T1000 (cell line): ENCODE measurements around the gene MYH6.
A peak's percentile ranks its signal among the peaks of the same experiment; 100 is the strongest.

Source experiments
- DNase-seq: peaks from one replicate; lab custom pipeline; 2025; ENCODE audit warnings: mixed read lengths; lab: John Stamatoyannopoulos, UW

MYH6 gene

DNA sequence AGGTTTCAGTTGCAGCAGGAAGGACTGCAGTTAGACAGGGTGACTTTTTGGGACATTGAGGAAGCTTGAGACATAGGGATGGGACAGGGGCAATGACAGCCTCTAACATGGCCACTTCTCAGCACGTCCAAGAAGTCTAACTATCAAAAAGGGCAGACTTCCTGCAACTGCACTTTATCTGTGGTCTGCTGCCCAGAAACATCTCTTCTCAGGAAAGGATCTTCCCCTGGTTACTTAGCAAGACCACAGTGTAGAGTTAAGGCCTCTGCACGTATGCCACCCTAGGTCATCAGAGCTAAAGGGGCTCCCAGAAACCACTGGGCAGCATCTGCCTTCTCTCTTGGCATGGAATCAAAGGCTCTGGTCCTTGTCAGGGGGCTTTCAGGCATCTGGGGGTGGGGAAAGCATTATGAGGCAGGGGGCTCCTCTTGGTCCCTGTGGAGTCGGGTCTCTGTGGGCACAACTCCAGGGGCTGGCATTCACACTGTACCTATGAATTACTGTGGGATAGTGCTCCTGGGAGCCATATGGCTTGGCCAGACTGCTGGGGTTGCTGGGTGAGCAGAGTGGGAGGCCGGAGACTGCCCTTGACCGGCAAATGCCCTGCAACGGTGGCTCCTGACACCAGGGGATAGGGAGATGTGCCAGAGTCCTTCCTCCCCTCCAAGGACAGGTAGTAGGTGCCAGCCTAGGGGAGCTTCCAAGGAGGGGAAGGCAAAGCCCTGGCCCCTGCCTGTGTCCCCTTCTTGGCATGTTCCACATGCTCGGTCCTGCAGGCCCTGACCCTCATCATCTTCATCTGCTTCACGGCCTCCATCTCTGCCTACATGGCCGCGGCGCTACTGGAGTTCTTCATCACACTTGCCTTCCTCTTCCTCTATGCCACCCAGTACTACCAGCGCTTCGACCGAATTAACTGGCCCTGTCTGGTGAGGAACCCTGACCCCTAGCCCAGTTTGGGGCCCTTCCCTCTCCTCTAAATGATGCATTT, 30.2 kb downstream of the MYH6 start:
- DNase-seq, result no peak

DNA sequence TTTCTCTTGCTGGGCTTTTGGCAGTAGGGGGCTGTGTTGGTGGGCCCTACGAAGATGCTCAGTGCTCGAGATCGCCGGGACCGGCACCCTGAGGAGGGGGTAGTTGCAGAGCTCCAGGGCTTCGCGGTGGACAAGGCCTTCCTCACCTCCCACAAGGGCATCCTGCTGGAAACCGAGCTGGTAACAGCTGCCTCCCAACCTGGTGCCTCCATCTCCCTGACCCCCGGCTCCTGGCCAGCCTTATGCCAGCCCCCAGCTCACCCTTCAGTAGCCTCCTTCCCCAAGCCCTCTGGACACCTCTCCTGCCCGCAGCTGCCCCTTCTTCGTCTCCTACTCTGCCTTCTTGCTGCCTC, 30.9 kb downstream of the MYH6 start:
- no peak for DNase-seq

DNA sequence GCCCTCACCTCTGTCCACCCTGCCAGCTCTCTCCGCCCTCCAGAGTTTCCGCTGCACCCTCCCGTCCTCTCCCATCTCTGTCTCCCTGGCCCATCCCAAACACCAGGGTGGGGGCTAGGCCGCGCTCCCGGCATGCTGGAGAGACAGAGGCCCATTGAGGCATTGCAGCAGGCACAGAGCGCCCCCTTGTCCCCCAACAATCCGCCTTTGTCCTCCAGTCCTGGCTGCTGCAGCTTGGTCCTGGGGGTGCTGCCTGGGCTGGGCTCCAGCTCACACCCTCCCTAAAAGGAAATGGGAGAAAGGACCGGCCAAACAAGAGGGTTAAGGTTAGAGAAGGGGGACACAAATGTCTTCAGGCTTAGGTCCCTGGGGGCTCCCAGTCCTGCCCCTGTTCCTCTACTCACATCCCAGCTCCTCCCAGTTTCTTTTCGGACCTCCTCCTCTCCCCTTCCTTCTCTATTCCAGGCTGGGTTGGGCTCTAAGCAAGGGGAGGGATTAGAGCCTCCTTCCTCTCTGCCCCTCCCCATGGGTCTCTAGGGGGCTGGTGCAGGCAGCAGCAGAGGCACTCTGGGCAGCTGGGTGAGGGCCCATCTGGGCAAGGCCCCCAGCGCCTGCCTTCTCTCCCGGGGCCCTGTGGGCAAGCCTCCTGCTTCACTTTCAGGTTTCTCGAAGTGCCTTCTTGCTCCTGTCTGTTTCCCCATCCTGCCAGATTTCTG, 31.4 kb downstream of the MYH6 start, which contains the start of gene CMTM5:
CMTM5 (plus strand) TSS at position 565 of the 716 bp plus-strand sequence. CDS start 206 bp downstream, outside the sequence.
- DNase-seq, result no peak

DNA sequence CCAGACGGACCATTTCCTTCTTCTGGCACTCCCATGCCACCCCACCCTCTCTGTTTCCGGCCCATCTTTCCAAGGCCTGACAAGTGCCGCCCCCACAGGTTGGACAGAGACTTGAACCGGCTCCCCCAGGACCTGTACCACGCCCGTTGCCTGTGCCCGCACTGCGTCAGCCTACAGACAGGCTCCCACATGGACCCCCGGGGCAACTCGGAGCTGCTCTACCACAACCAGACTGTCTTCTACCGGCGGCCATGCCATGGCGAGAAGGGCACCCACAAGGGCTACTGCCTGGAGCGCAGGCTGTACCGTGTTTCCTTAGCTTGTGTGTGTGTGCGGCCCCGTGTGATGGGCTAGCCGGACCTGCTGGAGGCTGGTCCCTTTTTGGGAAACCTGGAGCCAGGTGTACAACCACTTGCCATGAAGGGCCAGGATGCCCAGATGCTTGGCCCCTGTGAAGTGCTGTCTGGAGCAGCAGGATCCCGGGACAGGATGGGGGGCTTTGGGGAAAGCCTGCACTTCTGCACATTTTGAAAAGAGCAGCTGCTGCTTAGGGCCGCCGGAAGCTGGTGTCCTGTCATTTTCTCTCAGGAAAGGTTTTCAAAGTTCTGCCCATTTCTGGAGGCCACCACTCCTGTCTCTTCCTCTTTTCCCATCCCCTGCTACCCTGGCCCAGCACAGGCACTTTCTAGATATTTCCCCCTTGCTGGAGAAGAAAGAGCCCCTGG, 32.4 kb downstream of the MYH6 start:
- no peak for DNase-seq

DNA sequence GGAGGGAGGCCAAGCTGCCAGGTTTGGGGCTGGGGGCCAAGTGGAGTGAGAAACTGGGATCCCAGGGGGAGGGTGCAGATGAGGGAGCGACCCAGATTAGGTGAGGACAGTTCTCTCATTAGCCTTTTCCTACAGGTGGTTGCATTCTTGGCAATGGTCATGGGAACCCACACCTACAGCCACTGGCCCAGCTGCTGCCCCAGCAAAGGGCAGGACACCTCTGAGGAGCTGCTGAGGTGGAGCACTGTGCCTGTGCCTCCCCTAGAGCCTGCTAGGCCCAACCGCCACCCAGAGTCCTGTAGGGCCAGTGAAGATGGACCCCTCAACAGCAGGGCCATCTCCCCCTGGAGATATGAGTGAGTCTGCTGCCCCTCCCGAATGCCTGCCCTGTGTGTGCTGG, 35.0 kb downstream of the MYH6 start:
- no peak for DNase-seq

DNA sequence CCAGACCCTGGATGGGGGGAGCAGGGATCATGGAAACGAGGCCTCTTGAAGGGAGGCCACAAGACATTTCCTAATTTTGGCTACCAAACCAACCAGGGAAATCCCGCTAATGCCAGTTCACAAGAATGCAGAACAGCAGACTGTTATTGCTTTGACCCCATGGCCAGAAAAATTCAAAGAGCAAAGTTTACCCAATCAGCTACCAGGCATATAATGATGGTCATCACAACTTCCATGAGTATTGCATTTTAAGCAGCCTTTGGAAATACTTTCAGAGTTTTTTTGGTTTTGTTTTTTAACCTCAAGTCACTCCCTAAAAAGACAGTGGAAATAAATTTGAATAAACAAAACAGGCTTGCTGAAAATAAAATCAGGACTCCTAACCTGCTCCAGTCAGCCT, 35.6 kb downstream of the MYH6 start, which contains the start of gene IL25:
IL25 (plus strand) TSS at position 301 of the 400 bp plus-strand sequence.
- DNase-seq, result no peak

DNA sequence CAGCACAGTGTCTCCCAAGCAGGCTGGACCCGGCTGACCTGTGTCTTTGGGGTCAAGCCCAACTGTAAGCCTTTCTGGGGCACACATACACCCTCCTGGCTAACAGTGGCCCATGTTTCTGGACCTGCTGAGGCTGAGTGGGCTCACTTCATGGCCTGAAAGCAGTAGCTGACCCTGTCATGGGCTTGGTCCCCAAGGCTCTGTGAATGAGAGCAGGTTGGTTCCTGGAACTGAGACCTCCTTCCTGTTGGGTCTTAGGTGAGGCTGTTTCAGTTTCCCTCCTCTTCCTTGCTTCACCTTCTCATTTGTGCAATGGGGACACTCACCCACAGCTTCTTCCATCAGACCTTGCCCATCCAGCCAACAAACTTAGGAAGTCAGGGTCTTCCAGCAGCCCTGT, 36.2 kb downstream of the MYH6 start:
- no peak for DNase-seq

DNA sequence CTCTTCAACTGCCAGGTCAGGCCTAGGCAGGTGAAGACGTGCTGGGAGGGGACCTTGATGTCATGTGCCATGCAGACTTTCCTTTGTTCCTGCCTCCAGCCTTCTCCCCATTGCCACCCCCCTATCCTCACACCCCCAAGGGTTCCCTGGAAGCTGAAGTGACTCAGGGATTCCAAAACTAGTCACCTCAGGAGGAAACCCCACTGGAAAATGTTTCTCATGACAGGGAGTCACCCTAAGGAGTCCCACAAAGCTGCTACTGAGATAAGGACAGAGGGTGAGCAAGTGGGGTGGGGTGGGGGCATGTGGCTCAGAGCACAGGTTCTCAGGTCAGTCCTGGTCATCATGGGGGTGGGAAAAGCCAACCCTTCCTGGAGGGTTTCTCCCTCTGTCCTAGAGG, 37.9 kb downstream of the MYH6 start:
- no peak for DNase-seq

DNA sequence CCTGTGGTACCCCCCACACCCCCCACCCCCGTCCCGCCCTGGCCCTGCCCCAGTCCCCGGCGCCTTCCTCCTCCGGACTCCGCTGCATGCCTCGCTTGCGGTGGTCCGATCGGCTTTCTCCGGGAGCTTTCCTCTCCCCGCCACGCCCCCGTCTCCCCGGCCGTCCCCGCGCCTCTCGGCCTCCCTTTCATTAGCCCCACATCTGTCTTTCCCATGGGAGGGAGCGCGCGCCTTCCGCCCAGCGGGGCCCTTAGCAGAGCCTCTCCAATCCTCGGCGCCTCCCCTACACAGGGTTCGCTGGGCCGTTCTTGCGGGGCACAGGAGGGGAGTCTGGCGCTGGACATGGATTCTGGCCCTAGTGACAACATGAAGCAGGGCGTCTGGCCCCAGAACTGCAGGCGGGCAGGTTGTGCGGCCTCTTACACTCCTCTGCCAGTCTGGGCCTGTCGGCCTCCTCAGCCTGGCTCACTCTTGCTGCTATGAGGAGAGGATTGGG, 41.6 kb downstream of the MYH6 start:
- peak; percentile 34 for DNase-seq

DNA sequence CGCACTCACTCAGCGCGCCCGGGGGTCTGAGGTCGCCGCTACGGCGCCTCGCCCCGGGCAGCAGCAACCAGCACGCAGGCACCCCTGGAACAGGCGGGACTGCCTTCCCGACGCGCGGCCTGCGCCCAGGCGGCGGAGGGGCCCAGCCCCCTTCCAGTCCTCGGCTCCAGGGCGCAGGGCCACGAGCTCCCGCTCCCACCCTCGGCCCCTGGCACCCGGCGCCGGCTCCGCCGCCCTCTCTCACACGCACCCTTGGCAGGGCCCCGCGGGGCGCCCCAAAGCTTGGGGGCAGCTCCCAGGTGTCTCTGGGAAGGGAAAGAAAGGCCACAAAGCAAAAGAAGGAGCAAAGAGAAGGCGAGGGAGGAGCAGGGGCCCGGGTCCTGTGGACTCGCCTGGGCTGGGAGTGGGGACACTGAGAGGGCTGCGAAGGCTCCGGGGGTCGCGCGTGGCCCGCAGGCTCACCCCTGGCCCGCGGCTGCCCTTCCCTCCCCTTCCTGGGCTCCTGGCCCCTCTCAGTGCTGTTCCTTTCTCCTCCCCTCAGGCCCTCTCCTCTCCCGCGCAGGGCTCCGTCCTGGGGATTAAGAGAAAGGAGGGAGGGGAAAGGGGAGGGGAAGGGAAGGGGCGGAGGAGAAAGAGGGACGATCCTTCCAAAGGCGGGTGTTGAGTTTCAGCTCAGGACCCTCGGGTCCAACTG, 42.2 kb downstream of the MYH6 start:
- DNase-seq, result peak; percentile 34

DNA sequence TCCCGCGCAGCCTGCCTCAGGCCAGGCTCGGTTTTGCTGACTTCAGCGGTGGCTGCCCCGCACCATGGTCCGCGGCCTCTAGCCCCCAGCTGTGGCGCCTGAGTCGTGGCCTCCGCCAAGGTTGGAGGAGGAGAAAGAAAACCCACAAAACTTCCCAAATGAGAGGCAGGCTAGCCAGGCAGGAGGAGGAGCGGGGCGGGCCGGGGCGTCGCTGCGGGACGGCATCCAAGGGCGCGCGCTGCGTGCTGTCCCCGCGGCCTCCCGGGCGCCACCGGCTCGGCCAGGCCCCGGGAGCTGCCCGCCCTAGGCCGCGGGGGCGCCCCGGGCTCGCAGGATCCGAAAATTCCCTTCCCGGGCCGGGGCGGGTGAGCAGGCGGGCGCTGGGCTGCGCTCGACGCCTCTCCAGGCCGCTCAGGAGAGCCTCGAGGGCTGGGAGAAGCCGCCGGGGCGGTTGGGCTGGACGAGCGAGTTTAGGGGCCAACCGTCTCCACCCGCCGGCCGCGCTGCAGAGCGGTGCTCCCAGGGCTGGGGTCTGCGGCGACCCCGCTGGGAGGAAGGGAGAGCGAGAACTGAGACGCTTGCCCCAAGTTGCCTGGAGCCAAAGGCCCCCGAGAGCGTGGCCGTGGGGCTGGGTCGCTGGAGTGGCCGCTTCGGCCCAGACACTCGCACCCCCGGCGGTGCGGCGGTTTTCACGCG, 42.9 kb downstream of the MYH6 start, which contains the start of gene EFS:
EFS (minus strand) TSS at position 137 of the 696 bp plus-strand sequence. CDS start 147 bp downstream, outside the sequence.
- no peak for DNase-seq

DNA sequence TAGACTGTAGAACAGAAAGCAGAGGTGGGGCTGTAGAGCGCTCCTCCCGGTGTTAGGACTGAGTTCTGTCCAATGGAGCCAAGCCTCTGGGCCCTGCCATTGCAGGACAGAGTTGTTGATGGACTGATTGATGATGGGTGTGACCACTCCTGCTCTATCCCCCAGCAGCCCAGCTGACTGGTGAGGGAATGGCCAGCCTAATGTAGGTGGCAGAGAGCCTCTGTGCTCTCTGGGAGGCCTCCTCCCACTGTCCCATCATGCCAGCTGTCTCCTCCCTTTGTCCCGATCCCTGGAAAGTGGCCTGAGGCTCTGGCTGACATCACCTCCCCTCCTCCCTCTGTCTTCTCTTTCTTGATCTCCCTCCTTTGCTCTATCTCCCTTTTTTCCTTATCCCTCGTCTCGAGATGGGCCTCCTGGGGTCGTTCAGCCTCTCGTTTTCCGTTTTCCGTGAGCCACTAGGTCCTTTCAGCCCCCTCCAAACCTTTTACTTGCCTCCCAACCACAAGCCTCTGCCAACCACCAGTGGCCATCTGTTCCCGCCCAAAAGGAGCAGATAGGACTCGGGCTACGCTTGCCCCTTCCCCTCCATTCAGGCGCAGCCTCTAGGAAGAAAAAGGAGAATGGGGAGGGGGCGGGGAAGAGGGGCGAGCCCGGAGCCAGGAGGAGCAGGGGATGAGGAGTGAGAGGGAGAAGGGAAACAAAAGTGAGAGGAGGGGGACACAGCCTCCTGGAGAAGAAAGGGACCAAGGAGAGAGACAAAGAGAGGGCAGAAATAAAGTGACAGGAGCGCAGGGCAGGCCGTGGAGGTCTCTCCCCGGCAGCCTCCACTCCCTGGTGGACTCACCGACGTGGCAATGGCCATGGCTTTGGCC, 43.7 kb downstream of the MYH6 start:
- DNase-seq, result peak; percentile 8

DNA sequence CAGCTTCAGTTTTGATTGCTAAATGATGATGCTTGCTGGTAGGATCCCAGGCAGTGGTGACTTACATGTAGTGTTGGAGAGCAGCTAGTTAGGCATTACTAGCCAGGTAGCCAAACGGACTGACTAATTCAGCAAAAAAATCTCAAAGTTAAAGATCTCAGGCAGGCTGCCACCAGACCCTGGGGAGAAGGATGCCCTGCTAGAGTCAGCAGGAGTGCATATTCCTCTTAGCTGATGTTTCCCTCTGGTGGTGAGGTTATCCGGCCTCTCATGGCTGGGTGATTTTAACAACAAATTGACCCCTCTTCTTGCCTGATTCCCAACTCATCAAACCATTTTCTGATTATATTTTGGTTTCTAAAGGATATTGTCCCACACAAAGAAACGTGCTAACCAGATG, 45.9 kb downstream of the MYH6 start:
- DNase-seq, result no peak

DNA sequence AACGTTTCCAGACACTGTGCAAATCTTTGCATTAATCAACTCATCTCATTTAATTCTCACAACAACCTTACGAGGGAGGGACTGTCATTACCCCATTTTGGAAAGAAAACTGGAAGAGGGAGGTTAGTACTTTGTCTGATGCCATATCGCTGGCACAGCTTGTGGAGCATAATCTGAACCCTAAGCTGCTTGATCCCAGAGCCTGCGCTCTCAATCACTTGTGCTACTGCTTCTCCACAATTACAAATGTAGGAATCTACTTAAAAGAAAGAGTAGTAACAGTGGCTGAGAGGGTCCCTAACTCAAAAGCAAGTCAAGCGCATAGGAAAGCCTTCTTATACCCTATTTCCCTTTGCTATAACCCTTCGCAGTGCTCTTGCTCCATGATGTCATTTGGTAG, 46.3 kb downstream of the MYH6 start:
- DNase-seq, result no peak

DNA sequence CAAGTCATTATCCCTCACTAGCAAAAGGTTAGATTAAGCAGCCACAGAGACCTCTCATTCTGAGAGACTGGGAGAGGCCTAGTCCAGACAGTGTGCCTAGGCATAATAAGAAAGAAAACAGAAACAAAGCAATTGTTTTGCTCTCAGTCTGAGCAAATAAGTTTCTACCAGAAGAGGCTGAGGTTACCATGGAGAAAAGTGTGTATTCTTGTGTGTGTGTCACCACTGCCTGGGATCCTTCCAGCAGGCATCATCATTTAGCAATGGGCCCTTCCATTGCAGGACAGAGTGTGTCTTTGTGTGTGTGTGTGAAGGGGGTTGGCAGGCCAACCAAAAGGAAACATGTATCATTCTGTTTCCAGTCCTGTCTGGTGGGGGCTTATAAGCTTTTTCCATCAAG, 46.8 kb downstream of the MYH6 start:
- no peak for DNase-seq

DNA sequence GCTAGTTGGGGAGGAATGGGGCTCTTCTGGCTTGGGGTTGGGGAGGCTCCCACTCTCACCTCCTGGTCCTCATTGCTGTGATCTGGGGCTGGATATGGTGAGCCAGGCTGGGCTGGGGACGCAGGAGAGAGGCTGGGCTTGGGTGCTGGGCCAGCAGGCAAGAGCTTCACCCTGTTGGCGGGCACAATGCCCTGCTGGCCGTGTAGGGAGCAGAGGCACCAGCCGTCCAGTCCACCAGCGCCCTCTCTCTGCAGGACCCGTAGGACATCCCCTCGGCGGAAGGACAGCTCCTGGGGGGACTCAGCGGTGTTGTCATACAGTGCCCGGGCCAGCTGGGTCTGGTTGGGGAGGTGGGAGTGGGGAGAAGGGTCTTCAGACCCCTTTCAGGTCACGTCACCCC, 47.6 kb downstream of the MYH6 start:
- no peak for DNase-seq

DNA sequence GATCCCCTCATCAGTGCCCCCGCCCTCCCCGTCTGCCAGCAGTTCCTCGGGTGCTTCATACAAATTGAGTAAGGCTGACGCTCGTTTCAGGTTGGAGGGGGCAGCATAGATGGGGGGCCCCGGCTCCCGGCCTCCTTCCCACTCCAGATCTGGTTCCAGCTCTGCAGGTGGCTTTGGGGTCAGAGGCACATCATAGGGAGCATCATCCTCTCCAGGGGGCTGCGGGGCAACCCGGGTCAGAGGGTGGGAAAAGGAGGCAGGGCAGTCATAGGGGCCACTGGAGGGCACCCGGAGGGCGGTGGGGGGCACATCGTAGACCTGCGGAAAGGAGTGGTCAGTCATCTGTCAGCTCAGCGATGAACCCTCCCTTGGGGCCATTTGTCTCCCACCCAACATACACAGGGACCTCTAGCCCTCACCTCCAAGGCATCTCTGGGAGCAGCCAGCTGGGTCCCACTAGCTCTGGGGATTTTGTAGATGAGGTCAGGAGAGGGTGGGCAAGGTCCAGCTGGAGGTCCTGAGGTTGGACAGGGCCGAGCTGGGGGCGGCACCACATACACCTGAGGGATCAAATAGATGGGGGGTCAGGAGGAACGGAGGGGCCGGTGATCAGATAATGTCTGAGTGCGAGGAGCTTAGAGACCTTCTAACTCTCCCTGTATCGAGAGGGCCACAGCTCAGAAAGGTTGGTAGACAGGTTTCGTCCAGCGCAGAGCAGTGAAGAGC, 48.2 kb downstream of the MYH6 start:
- DNase-seq, result no peak

DNA sequence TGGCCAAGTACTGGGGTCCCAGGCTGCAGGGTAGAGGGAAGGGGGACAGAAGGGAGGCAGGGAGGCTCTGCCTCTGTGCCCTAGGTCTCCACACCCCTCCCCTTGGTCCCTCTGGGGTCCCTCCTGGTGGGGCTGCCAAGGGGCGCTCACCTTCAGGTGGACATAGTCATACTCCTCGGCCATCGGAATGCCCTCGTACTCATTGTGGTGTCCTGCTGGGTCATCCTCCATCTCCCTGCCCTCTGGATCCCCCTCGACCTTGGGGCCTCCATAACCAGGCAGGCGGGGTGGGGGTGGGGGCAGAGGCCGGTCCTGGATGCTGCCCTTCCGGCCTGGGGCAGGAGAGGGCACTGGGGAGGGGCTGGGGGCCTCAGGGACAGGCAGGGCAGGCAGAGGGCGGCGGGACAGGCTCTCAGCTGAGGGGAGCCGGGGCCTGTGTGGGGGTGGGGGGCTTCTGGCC, 48.9 kb downstream of the MYH6 start:
- DNase-seq, result no peak

DNA sequence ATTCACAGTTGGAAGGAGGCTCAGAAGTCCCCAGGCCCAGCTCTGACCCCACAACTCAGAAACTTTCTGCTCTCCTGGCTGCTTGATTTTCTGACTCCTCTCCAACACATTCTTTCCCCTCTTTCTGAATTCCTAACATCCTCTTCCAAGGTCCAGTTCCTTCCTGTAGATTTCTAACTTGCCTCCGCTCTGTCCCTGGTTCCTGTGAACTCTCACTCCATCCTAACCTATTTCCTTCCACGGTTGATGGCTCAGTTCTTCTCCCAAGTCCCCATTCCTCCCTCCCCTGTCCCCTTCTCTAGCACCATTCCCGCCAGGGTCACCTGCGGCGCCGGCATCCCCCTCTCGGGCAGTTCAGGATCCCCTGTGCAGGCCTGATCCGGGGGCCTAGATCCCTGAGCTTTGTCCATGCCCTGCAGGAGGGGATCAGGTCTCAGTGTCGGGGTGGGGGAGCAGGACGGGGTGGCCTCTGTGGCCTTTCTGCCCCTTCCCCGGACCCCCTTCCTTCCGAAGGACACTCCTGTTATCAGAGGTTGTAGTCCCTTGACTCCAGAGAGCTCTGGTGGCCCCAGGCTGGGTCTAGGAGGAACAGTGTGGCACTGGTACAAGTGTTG, 49.4 kb downstream of the MYH6 start:
- no peak for DNase-seq
